Effector memory CD8-positive, alpha-beta T cell (primary cell): ENCODE data around the gene AK4.
"Not testable (repeated sequence)": the region's sequence is repeated elsewhere in the genome, so short reads cannot be mapped to it uniquely, and the experiment has no call there.

Experiments used
- ATAC-seq: fragments of 150-1000 bp; cut with Tn5 transposase; replicated peaks from 2 replicates; pipeline ENCODE4 v1.10.0; 2021; ENCODE audit warnings: mild to moderate bottlenecking, moderate library complexity
- DNase-seq, 3 experiments: peaks; one replicate each; pipeline ENCODE4 v3.0.0; 2021
- H3K27ac Mint-ChIP-seq, 2 donors: one replicate each; pipeline ENCODE4 v1.8.0; 2022; ENCODE audit warnings: mild to moderate bottlenecking in 2 of 2, mixed read lengths in 2 of 2, moderate library complexity in 2 of 2
- H3K27me3 Mint-ChIP-seq, 2 donors: one replicate each; pipeline ENCODE4 v1.8.0; 2022; ENCODE audit warnings: mixed read lengths in 2 of 2
- H3K36me3 Mint-ChIP-seq: one replicate; pipeline ENCODE4 v1.8.0; 2022; ENCODE audit warnings: mild to moderate bottlenecking, moderate library complexity, mixed read lengths; ENCODE audit not compliant: insufficient read depth
- H3K4me1 Mint-ChIP-seq, 2 donors: one replicate each; pipeline ENCODE4 v1.8.0; 2022; ENCODE audit warnings: low read depth in 2 of 2, mixed read lengths in 2 of 2
- H3K4me3 Mint-ChIP-seq, 2 donors: one replicate each; pipeline ENCODE4 v1.8.0; 2022; ENCODE audit warnings: mild to moderate bottlenecking in 2 of 2, mixed read lengths in 2 of 2, moderate library complexity in 2 of 2
- H3K9me3 Mint-ChIP-seq, 2 donors: one replicate each; pipeline ENCODE4 v1.8.0; 2022; ENCODE audit warnings: mixed read lengths in 2 of 2

AK4 gene

GRCh38 chr1:65222340-65222940, 74.4 kb downstream of the AK4 start:
- Mint-ChIP-seq H3K4me3 (no peak overlapping the region), H3K27ac (no peak overlapping the region), H3K27me3 (peaks cover 26 to 28% of the 10 kb centered on the region in 2 donors), H3K9me3 (no peaks in the 10 kb centered on the region), H3K36me3 (no peaks in the 10 kb centered on the region), H3K4me1 (no peaks in the 10 kb centered on the region)
- no peak for DNase-seq
- no peak for ATAC-seq

GRCh38 chr1:65224681-65225091, 76.7 kb downstream of the AK4 start:
- no peak overlapping the region for H3K27ac Mint-ChIP-seq

GRCh38 chr1:65225179-65225578, 77.2 kb downstream of the AK4 start:
- Mint-ChIP-seq H3K27ac (no peak overlapping the region), H3K4me1 (no peaks in the 10 kb centered on the region)

More at GRCh38 chr1:65224681-65225091, 76.7 kb downstream of the AK4 start:
- Mint-ChIP-seq H3K4me3 (no peak overlapping the region), H3K27me3 (peaks cover 38% of the 10 kb centered on the region in 2 donors), H3K4me1 (no peaks in the 10 kb centered on the region), H3K36me3 (no peaks in the 10 kb centered on the region), H3K9me3 (no peaks in the 10 kb centered on the region)
- no peak for ATAC-seq
- DNase-seq, result no peak

GRCh38 chr1:65229201-65229600, 81.2 kb downstream of the AK4 start:
- H3K4me1 Mint-ChIP-seq, result no peaks in the 10 kb centered on the region
- no peaks in the 10 kb centered on the region for H3K36me3 Mint-ChIP-seq
- H3K27ac Mint-ChIP-seq, result no peak overlapping the region
- H3K4me3 Mint-ChIP-seq, result no peak overlapping the region
- ATAC-seq, result no peak
- DNase-seq, result no peak
- peaks cover 39 to 40% of the 10 kb centered on the region in 2 donors for H3K27me3 Mint-ChIP-seq
- no peaks in the 10 kb centered on the region for H3K9me3 Mint-ChIP-seq

More at GRCh38 chr1:65225179-65225578, 77.2 kb downstream of the AK4 start:
- ATAC-seq (no peak), DNase-seq (no peak)
- no peaks in the 10 kb centered on the region for H3K36me3 Mint-ChIP-seq
- H3K4me3 Mint-ChIP-seq, result no peak overlapping the region
- peaks cover 42 to 43% of the 10 kb centered on the region in 2 donors for H3K27me3 Mint-ChIP-seq
- H3K9me3 Mint-ChIP-seq, result no peaks in the 10 kb centered on the region

GRCh38 chr1:65229754-65230339, 81.8 kb downstream of the AK4 start:
- H3K36me3 Mint-ChIP-seq, result no peaks in the 10 kb centered on the region

GRCh38 chr1:65230731-65231481, 82.9 kb downstream of the AK4 start:
- Mint-ChIP-seq H3K27ac (no peak overlapping the region), H3K36me3 (no peaks in the 10 kb centered on the region), H3K4me3 (no peak overlapping the region), H3K27me3 (peaks cover 28 to 34% of the 10 kb centered on the region in 2 donors), H3K9me3 (no peaks in the 10 kb centered on the region), H3K4me1 (no peaks in the 10 kb centered on the region)
- DNase-seq, result no peak
- ATAC-seq, result no peak

More at GRCh38 chr1:65229754-65230339, 81.8 kb downstream of the AK4 start:
- ATAC-seq (no peak), DNase-seq (no peak)
- Mint-ChIP-seq H3K4me1 (no peaks in the 10 kb centered on the region), H3K4me3 (no peak overlapping the region), H3K9me3 (no peaks in the 10 kb centered on the region), H3K27ac (no peak overlapping the region), H3K27me3 (peaks cover 39% of the 10 kb centered on the region in 2 donors)

GRCh38 chr1:65231718-65232330, 83.8 kb downstream of the AK4 start:
- DNase-seq, result no peak
- Mint-ChIP-seq H3K36me3 (no peaks in the 10 kb centered on the region), H3K9me3 (no peaks in the 10 kb centered on the region), H3K27ac (no peak overlapping the region), H3K4me3 (no peak overlapping the region), H3K27me3 (peaks cover 28 to 34% of the 10 kb centered on the region in 2 donors), H3K4me1 (no peaks in the 10 kb centered on the region)
- no peak for ATAC-seq

GRCh38 chr1:65232461-65232990, 84.5 kb downstream of the AK4 start:
- Mint-ChIP-seq H3K27me3 (peaks cover 28 to 34% of the 10 kb centered on the region in 2 donors), H3K9me3 (no peaks in the 10 kb centered on the region), H3K27ac (no peak overlapping the region), H3K36me3 (no peaks in the 10 kb centered on the region), H3K4me3 (no peak overlapping the region), H3K4me1 (no peaks in the 10 kb centered on the region)
- no peak for DNase-seq
- no peak for ATAC-seq

- DNase-seq (no peak), ATAC-seq (no peak)
- Mint-ChIP-seq H3K4me3 (no peak overlapping the region), H3K27me3 (peaks cover 25 to 32% of the 10 kb centered on the region in 2 donors), H3K4me1 (no peaks in the 10 kb centered on the region), H3K9me3 (no peaks in the 10 kb centered on the region), H3K36me3 (no peaks in the 10 kb centered on the region), H3K27ac (no peak overlapping the region)
These were observed 85.8 kb downstream of the AK4 start for GRCh38 chr1:65233782-65234181.

- Mint-ChIP-seq H3K27ac (no peak overlapping the region), H3K36me3 (no peaks in the 10 kb centered on the region), H3K9me3 (no peaks in the 10 kb centered on the region), H3K27me3 (peaks cover 16 to 20% of the 10 kb centered on the region in 2 donors), H3K4me1 (no peaks in the 10 kb centered on the region), H3K4me3 (no peak overlapping the region)
- no peak for DNase-seq
- ATAC-seq, result peak; percentile 26
These were observed 88.1 kb downstream of the AK4 start for GRCh38 chr1:65235867-65236805.

GRCh38 chr1:65237088-65237487, 89.1 kb downstream of the AK4 start:
- peaks cover 20 to 25% of the 10 kb centered on the region in 2 donors for H3K27me3 Mint-ChIP-seq
- not testable (repeated sequence) for ATAC-seq, H3K27ac Mint-ChIP-seq, DNase-seq, H3K4me1 Mint-ChIP-seq, H3K36me3 Mint-ChIP-seq, H3K9me3 Mint-ChIP-seq, H3K4me3 Mint-ChIP-seq

GRCh38 chr1:65237503-65237902, 89.5 kb downstream of the AK4 start:
- Mint-ChIP-seq H3K36me3 (no peaks in the 10 kb centered on the region), H3K27me3 (peaks cover 24 to 29% of the 10 kb centered on the region in 2 donors), H3K27ac (no peak overlapping the region), H3K4me1 (no peaks in the 10 kb centered on the region), H3K9me3 (no peaks in the 10 kb centered on the region), H3K4me3 (no peak overlapping the region)
- DNase-seq, result no peak
- no peak for ATAC-seq
